ENCODE measurements around the gene CSF2RB.

CSF2RB gene

DNA sequence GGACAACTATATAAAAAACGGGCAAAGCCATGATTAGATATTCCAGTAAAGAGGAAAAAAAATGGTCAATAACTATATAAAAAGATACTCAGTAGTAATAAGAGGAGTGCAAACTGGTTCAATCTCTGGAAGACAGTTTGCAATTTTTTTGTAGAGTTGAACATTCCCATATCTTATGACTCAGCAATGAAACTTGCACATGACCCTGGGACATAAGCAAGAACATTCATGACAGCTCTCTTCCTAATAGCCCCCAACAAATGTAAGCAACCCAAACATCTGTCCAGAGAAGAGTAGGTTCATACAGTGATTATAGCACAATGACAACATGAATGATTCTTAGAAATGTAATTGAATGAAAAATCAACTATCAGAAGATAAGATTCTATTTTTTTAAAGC, 21.8 kb upstream of the CSF2RB start:
- DNase-seq (ENCODE audit: low spot score) = no peak

DNA sequence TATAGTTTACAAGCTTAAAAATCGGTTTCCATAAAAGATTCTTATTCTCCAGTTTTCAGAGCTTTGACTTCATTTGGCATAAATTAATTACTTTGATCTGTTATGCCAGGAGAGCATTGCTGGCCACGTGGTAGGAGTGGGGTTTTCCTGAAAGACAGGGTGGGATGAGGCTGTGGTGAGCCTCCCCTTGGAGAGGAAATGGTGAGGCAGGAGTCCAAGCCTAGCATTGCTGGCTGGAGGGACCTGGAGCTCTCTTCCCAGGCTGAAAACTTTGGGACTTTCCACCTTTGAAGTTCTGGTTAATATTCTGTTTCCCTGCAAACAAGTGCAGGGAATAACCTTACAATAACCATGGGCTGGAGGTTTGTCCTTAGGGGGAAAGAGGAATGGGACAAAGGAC, 21.1 kb upstream of the CSF2RB start:
- DNase-seq (ENCODE audit: low spot score) = no peak

DNA sequence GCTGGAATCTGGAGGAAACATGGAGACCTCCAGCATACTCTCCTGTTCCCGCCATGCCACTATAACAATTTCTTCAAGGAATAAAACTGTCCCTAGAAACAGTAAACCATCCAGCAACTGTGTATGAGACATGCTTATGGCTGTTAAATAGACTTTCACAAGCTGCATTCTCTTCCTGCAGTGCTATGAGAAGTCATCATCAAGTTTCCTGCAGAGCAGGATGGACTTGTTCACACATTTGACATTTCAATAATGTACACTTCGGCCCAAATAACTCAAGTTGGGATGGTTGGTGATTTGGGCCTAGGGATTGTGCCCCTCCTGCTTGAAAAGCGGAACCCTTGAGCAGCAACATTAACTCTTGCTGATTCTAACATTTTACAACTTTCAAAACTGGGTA, 20.2 kb upstream of the CSF2RB start:
- no peak for DNase-seq (ENCODE audit: low spot score)

DNA sequence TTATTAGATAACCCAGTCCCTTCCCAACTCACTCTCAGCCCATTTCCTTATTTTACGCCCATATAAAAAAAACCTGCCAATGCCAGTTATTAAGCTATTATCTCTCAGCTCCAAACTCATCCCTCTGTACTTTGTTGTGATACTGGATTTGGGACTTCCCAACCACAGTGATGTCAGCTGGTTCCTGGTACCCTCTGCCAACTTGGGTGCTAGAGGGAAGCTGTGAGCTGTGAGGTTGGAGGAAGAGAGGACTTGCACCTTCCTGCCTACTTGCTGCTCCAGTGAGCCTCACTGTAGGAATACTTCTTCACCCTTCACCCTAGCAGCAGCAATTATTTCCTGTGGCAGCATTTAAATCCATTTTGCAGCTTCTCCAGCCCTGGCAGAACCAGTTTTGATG, 19.2 kb upstream of the CSF2RB start:
- DNase-seq (ENCODE audit: low spot score) = no peak

DNA sequence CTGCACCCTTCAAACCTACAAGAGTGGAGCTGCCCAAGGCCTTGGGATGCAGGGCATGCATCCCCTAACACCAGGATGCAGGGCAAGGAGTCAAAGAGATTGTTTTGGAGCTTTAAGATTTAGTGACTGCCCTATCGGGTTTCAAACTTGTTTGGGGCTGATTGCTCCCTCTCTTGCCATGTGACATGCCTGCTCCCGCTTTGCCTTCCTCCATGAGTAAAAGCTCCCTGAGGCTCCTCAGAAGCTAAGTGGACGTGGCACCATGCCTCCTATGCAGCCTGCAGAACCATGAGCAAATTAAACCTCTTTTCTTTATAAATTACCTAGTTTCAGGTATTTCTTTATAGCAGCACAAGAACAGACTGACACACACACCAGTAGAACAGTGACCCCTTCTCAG, 15.8 kb upstream of the CSF2RB start:
- no peak for DNase-seq (ENCODE audit: low spot score)

DNA sequence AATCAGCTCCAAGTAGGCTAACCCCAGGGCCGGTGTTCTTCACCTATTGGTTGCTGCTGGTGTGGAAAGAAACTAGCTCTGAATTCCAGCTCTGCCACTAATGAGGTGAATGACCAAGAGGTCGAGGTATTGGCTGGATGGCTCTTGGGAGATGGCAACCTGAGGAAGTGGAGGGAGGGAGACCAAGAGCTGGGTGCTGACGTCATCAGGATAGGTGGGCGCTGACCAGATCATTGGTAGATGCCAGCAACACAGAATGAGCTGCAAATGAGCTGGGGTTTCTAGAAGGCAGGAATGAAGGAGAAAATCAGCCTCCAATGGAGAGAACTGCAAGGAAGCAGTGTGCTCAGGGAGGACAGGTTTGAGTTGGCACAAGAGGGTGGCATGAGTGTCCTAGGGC, 14.7 kb upstream of the CSF2RB start:
- DNase-seq (ENCODE audit: low spot score) = no peak

DNA sequence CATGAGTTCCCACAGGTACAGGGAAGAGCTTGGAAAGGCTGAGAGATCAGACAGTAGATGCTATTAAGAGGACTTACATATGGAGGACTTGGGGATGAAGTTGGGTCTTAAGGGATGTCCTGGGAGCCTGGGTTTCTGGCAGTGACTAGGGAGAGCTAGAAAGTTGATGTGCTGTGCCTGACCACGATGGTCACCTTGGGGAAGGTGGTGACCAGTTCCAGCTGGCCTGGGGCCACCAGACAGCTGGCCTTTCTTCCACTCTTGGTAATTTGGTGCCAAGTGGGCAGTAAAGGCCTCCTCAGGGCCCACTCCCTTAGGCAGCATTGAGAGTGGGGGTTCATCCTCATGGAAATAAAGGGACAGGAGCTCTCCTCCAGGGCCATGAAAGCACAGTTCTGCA, 13.9 kb upstream of the CSF2RB start:
- DNase-seq (ENCODE audit: low spot score) = no peak

DNA sequence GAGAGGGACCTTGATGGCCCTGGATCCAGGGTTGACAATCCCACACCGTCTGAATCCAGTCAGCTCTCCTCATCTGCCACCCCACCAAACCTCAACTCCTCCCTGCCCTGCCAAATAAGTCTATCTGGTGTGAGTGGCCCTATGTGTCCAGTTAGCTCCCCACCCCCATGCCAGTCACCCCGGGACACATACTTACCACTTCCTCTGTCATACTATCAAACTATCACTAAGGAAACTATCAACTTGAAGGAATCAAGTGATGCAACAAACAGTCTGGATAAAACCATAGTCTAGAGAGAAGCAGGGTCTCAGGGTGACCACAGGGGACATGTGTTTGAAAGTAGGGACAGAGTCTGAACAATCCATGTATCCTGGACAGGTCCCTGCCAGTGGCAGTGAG, 13.2 kb upstream of the CSF2RB start:
- no peak for DNase-seq (ENCODE audit: low spot score)

DNA sequence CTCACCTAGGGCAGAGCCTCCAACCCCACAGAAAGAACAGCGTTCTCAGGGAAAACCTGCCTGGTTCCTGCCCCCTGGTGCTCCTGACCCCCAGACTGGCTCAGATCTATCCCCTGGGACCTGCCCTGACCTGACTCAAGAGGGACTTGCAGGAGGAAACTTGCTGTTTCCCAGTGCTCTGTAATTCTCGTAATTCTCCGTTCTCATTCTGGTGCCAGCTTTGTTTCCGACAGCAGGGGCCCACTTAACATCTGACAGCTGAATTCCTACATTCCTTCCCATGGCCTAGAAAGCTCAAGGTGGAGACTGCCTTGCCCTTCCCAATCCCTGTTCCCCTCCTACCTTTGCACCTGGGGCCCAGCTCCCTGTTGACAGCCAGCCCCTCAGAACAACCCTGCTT, 12.5 kb upstream of the CSF2RB start:
- no peak for DNase-seq (ENCODE audit: low spot score)

DNA sequence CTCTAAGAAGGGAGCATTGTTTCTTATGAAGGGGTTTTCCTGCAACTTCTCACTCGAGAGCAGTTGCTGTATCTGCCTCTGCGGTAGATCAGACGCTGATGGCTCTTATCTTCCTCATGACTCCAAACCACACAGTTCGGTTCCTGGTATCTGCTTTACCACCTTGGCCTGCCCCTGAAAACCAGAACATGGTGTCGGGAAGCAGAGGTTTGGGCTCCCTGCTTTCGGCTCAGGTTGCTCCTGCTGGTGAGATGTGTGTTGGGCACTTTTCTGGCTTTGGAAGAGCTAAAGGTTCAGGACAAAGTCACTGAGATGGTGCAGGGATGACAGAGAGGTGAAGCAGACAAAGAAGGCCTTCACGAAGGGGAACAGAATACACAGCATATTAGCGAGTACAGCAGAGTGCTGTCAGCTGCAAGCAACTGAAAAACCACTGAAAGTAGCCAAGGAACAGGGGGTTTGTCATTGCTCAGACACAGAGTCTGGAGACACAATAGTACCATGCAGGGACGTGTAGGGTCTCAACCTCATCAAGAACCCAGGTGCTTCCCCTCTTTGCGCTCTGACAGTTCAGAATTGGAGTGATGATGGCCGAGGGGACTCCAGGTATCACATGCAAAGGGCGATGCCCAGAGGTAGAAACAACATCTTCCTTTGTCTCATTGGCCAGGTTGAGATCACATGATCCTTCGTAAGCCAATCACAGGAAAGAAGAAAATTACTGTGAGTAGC, 11.9 kb upstream of the CSF2RB start:
- DNase-seq (ENCODE audit: low spot score) = no peak

DNA sequence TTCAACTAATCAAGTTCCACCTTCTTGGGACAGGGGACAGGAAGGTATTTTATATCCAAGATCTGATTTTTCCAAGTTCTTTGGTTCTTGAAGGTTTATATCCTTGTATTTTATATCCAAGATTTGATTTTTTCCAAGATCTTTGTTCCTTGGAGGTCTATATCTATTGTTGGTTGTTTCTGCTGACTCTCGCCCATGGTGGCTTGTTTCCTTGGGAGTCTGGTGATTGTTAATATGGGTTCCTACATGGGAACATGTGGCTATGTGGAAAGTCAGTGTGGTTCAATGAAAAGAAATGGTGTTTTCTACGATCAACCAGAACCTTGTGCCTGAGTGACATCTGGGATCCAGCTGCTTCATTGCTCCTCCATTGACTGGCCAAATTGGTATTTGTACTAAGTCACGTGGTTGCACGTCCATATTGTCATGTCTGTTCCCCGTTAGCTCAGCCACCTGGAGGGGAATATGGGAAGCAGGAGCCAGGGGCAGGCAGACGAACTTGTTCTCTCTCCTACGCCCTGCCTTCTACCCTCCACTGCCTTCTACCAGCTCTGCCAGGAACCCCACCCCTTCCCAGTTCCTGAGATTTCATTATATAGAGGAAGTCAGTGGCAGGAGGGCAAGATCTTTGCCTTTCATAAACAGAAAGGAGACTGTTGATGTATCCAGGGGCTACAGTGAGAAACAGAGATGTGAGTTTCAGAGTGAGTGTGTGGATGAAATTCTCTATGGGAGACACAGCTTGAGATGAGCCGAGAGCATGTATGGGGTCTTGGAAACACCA, 11.1 kb upstream of the CSF2RB start:
- DNase-seq (ENCODE audit: low spot score) = no peak

DNA sequence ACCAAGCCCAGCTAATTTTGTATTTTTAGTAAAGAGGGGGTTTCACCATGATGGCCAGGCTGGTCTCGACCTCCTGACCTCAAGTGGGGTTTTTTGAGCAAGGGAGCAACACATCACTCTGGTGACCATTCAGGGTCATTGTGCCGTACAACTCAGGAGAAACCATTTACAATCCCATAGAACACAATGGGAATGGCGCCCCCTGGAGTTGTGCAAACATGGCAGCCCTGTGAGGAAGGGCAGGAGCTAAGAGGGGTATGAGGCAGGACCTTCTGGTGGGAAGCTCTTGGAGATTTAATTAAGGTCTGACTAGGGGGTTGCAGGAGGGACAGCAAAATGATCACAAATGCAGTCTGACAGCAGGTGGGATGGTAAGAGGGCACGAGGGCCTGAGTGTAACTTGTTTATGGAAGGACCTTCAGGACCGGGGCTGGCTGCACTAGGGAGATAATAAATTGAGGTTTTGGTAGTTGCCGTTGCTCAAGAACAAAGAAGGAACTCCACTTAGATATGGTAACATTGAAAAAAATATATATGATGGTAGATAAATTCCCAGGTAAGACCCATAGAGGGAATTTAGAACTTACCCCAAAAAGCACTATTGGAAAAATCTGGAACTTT, 9.1 kb upstream of the CSF2RB start:
- no peak for DNase-seq (ENCODE audit: low spot score)

DNA sequence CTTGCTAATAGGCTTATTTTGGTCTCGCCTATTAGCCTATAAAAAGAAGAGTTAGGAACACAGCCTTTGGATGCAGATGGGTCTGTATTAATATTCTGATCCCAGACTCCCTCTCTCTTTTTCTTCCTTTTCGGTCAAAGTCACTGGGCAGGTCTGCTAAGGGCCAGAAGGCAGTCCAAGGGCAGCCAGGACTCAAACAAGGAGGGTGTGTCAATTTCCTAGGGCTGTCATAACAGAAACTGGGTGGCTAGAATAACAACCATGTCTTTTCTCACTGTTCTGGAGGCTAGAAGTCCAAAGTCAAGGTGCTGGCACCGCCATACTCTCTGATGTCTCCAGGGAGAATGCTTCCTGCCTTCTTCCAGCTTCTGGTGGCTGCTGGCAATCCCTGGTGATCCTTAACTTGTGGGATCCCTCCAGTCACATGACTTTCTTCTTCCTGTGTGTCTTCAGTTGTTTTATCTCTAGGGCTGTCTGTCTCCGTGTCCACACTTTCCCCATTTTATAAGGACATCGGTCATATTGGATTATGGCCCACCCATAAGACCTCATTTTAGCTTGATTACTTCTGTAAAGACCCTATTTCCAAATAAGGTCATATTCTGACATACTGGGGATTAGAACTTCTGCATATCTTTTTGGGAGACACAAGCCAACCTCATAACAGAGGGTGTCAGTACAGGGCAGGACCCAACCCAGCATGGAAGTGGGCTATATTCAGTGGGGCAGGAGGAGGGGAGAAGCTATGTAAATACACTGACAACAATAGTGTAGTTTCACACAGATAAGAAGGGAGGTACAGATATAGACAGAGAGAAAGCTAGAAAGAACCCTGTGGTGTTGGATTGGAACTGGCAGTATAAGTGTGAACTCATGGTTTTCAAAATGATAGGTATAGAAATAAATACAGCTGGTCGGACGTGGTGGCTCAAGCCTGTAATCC, 5.9 kb upstream of the CSF2RB start:
- no peak for DNase-seq (ENCODE audit: low spot score)

DNA sequence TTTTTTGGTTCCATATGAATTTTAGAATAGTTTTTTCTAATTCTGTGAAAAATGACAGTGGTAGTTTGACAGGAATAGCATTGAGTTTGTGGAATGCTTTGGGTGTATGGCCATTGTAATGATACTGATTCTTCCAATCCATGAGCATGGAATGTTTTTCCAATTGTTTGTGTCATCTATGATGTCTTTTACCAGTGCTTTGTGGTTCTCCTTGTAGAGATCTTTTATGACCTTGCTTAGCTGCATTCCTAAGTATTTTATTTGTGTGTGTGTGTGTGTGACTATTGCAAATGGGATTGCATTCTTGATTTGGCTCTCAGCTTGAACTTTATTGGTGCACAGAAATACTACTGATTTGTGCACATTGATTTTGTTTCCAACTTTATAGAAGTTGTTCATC, 3.0 kb upstream of the CSF2RB start:
- DNase-seq (ENCODE audit: low spot score) = no peak

DNA sequence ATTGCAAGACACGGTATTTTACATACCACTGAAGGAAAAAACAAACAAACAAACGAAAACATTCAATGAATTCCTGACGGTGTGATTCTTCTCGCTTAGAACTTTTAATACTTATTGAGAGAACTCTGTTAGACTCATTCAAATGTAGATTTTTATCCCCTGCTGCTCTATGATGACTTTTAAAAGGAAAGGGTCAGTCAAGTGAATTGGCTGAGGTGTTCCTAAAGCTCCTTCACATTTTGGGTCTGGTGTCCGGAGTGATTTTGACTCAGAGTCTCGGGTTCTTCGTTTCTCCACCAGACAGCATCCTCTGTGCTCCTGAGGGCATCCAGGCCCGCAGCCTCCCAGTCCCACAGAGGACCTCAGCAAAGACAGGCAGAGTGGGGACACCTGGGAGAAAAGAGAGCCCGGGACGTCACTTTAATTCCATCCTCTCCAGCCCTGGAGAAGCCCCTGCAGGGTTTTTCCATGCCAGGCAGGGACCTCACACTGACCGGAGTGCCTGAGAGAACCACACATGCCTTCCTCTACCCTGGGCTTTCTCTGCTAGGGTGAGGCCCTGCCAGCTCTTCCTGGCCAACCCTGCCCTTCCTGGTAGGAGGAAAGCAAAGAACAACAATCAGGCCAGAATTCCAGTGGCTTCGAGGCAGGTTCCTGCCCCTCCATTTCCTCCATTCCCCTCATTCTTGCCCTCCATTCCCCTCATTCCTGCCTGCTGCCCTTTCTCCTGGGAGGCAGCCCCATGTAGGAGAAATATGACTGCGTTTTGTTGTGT, 1.4 kb upstream of the CSF2RB start:
- no peak for DNase-seq (ENCODE audit: low spot score)

DNA sequence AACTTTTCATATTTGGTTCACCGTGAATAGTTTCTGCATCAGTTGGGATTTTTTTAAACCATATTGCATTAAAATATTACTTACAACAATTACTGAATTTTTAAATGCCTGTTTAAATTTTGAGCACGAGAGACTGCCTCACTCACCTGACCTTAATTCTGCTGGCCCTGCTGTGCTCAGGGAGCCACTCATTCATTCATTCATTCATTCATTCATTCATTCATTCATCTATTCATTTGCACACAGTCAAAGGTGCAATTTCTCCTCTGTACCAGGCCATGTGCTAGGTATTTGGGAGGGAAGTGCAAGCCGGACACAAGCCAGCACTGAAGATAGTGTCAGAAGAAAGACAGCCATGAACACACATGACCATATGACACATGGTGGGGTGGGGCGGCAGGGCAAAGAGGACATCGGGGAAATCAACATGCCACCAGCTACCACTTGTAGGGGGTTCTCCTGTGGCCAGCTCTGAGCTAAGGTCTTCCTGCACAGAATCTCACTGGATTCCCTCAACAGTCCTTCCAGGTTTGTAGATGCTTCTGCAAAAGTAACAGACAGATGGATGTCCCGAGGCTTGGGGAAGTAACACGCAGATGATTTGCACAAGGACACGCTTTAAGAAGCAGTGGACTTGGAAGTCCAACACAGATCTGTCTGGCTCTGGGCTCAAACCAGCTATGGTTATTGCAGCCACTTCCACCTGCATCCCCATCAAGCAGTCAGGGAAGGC, 568 bp upstream of the CSF2RB start:
- DNase-seq (ENCODE audit: low spot score) = no peak

DNA sequence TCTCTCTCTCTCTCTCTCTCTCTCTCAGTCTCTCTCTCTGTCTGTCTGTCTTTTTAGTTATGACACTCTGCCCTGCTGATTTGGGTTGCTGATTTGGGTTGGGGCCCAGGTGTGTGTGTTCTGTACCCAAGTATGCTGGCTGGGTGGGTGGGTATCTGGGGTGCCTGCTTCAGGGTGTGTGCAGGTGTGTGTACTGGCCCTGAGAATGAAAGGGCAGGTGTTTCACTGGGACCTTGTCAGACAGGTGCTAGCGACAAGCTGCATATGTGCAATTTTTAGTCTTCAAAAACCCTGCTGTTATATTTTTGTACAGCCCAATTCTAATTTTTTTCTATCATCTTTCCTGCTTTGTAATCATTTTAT, 943 bp downstream of the CSF2RB start:
- DNase-seq (ENCODE audit: low spot score) = no peak

DNA sequence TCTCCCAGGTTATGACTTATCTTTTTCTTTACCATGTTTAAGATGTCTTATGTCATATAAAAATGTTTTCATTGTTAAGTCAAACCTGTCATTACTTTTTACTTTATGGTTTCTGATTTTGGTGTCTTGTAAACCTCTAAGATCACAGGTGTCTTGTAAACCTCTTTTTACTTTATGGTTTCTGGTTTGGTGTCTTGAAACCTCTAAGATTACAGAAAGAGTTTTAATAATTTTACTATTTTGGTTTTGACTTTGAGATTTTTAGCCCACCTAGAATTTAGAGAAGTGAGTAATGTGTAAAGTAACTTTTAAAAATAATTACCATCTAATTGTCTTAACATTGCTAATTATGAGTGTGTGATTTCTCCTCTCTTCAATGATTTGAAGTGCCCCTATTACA, 2.6 kb downstream of the CSF2RB start:
- DNase-seq (ENCODE audit: low spot score) = no peak

DNA sequence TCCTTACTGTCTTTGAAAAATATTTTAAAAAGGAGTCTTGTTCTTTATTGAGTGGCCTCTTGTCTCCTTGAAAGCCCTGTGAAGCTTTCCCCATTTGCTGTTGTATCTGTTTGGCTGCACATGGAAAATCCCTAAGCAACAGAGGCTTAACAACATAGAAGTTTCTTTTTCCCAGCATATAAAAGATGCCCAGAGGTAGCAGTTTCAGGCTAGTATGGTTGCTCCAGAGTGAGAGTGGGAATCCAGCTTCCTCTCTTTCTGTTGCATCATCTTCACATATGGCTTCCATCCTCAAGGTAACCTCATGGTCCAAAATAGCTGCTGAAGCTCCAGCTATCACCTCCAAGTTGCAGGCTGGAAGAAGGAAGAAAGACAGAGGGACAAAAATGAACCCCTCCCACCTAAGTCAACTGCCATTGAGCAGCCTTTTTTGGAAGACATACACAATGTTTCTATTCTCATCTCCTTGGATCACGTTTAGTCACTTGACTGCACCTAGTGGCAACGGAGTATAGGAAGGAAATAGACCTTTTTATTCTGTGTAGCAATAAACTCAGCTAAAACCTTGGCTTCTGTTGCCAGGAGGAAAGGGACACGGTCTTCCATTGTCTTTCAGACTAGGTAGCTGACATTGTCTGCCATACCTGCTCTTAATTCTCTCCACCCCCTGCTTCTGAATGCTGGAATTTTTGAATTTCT, 5.3 kb downstream of the CSF2RB start:
- no peak for DNase-seq (ENCODE audit: low spot score)
